Measurements from ENCODE around the gene DST. TPM values are rescaled to one million over a fixed set of nuclear protein-coding genes. Genes with fewer than 3 reads are reported as not detected.

Gene DST
- total and polyA plus RNA-seq, 2 donors (not counting 1 experiment from before 2014, with no cell fraction given): 1.5 to 1.9 TPM

- no peak overlapping the region for H3K4me3 ChIP-seq (ENCODE audit: control extremely low read depth in 1 of 5, extremely low read depth in 1 of 5, insufficient read depth in 1 of 5, low read depth in 2 of 5, low read length in 4 of 5)
- peaks cover 9 to 19% of the 10 kb centered on the region in 2 donors for H3K4me1 ChIP-seq (ENCODE audit: control insufficient read depth in 2 of 2, insufficient read depth in 2 of 2, low read length in 2 of 2)
- ATAC-seq (ENCODE audit: low read depth): no peak
- no peaks in the 10 kb centered on the region for H3K4me1 Mint-ChIP-seq
- ChIA-PET CTCF (no interaction called here), POLR2A (no interaction called here)
- WGBS (ENCODE audit: insufficient coverage): no CpG with 5 or more reads among the region's 2 CpGs
- no peaks in the 10 kb centered on the region for H3K79me2 ChIP-seq (ENCODE audit: control insufficient read depth, insufficient read depth, low read length)
- H4K20me1 ChIP-seq (ENCODE audit: control insufficient read depth, insufficient read depth, low read length, poor library complexity, severe bottlenecking): no peaks in the 10 kb centered on the region
- no peak overlapping the region for H3K4me3 Mint-ChIP-seq
- H3K9ac ChIP-seq (ENCODE audit: low read length): no peak overlapping the region
- no peak for TF ChIP-seq CTCF (IDR thresholded peaks at IDR 0.05)
- no peak for TF ChIP-seq EZH2 (IDR thresholded peaks at IDR 0.05; ENCODE audit: borderline replicate concordance, insufficient read depth, low read depth, low read length, poor library complexity, severe bottlenecking)
- H2AFZ ChIP-seq (ENCODE audit: insufficient read depth, low read depth, low read length, poor library complexity, severe bottlenecking): no peak overlapping the region
- H3K36me3 ChIP-seq (replicated peaks in 1 of 2; ENCODE audit: control extremely low read depth in 1 of 2, control insufficient read depth in 1 of 2, extremely low read depth in 1 of 2, insufficient read depth in 2 of 2, low read length in 1 of 2): no peaks in the 10 kb centered on the region
- H3K4me2 ChIP-seq (replicated peaks; ENCODE audit: low read depth, low read length, poor library complexity, severe bottlenecking): no peak overlapping the region
- H3K9me3 Mint-ChIP-seq (ENCODE audit: insufficient read depth): no peaks in the 10 kb centered on the region
- peaks cover 0 to 4% (median 0%) of the 10 kb centered on the region in 4 experiments for H3K27me3 ChIP-seq (replicated peaks in 1 of 4; ENCODE audit: control extremely low read depth in 1 of 4, control insufficient read depth in 3 of 4, insufficient read depth in 4 of 4, low read length in 3 of 4)
- no peak overlapping the region for H3K27ac ChIP-seq (ENCODE audit: low read length in 2 of 2)
- no peak for DNase-seq
- H3K27me3 Mint-ChIP-seq: peaks cover 4% of the 10 kb centered on the region
- no peak overlapping the region for H3K27ac Mint-ChIP-seq
- no peaks in the 10 kb centered on the region for H3K9me3 ChIP-seq (ENCODE audit: control extremely low read depth in 1 of 3, control insufficient read depth in 2 of 3, insufficient read depth in 1 of 3, low read length in 2 of 3)
- intact Hi-C loops (cut with micrococcal nuclease): no loop called here
Observed at GRCh38 chr6:56538851-56539250, 103.8 kb downstream of the DST start.

- H3K4me2 ChIP-seq (replicated peaks; ENCODE audit: low read depth, low read length, poor library complexity, severe bottlenecking): no peak overlapping the region
- no peak for ATAC-seq (ENCODE audit: low read depth)
- intact Hi-C loops (cut with micrococcal nuclease): no loop called here
- no peak for DNase-seq
- no peak overlapping the region for H3K9ac ChIP-seq (ENCODE audit: low read length)
- ChIA-PET CTCF (no interaction called here), POLR2A (no interaction called here)
- H3K4me1 ChIP-seq (ENCODE audit: control insufficient read depth in 2 of 2, insufficient read depth in 2 of 2, low read length in 2 of 2): peaks cover 9 to 16% of the 10 kb centered on the region in 2 donors
- H3K36me3 ChIP-seq (replicated peaks in 1 of 2; ENCODE audit: control extremely low read depth in 1 of 2, control insufficient read depth in 1 of 2, extremely low read depth in 1 of 2, insufficient read depth in 2 of 2, low read length in 1 of 2): no peaks in the 10 kb centered on the region
- no peaks in the 10 kb centered on the region for H3K79me2 ChIP-seq (ENCODE audit: control insufficient read depth, insufficient read depth, low read length)
- H3K4me3 ChIP-seq (ENCODE audit: control extremely low read depth in 1 of 5, extremely low read depth in 1 of 5, insufficient read depth in 1 of 5, low read depth in 2 of 5, low read length in 4 of 5): no peak overlapping the region
- no peak overlapping the region for H3K27ac ChIP-seq (ENCODE audit: low read length in 2 of 2)
- no peaks in the 10 kb centered on the region for H4K20me1 ChIP-seq (ENCODE audit: control insufficient read depth, insufficient read depth, low read length, poor library complexity, severe bottlenecking)
- Mint-ChIP-seq H3K27ac (no peak overlapping the region), H3K4me1 (peaks cover 2% of the 10 kb centered on the region), H3K9me3 (ENCODE audit: insufficient read depth) (no peaks in the 10 kb centered on the region), H3K27me3 (peaks cover 4% of the 10 kb centered on the region), H3K4me3 (no peak overlapping the region)
- H3K9me3 ChIP-seq (ENCODE audit: control extremely low read depth in 1 of 3, control insufficient read depth in 2 of 3, insufficient read depth in 1 of 3, low read length in 2 of 3): no peaks in the 10 kb centered on the region
- H3K27me3 ChIP-seq (replicated peaks in 1 of 4; ENCODE audit: control extremely low read depth in 1 of 4, control insufficient read depth in 3 of 4, insufficient read depth in 4 of 4, low read length in 3 of 4): peaks cover 0 to 4% (median 0%) of the 10 kb centered on the region in 4 experiments
- TF ChIP-seq CTCF (IDR thresholded peaks at IDR 0.05): no peak
- TF ChIP-seq EZH2 (IDR thresholded peaks at IDR 0.05; ENCODE audit: borderline replicate concordance, insufficient read depth, low read depth, low read length, poor library complexity, severe bottlenecking): no peak
- no peak overlapping the region for H2AFZ ChIP-seq (ENCODE audit: insufficient read depth, low read depth, low read length, poor library complexity, severe bottlenecking)
Observed at GRCh38 chr6:56537223-56537770, 105.4 kb downstream of the DST start.

Measured in B cell (primary cell).